ENCODE results near the gene CMTM1.
A peak's percentile ranks its signal among the peaks of the same experiment; 100 is the strongest.
"Not testable (repeated sequence)": the region's sequence is repeated elsewhere in the genome, so short reads cannot be mapped to it uniquely, and the experiment has no call there.

CMTM1 gene

DNA sequence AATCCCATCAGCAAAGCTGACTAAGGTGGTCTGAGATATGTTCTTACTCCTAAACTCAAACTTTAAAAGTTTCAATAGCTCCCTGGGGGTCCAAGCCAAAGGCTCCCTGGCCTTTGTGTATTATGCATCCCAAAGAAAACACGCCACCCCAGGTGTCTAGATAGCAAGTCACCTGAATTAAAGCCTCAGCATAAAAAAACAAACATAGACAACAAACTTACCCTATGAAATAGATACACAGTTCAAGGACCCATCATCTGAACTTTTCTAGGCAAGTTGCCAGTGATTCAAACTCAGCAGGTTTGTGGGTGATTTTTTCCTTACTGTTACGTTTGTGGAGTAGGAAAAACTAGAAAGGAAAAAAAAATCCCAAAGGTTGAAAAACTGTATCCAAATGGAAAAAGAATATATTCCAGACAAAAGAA is 50.8 kb downstream of the CMTM1 start:
- DNase-seq, result no peak

- DNase-seq, result no peak
Measured at GRCh38 chr16:66617728-66618127, 51.5 kb downstream of the CMTM1 start.

- no peak for DNase-seq
Measured at GRCh38 chr16:66618588-66619375, 52.5 kb downstream of the CMTM1 start.

DNA sequence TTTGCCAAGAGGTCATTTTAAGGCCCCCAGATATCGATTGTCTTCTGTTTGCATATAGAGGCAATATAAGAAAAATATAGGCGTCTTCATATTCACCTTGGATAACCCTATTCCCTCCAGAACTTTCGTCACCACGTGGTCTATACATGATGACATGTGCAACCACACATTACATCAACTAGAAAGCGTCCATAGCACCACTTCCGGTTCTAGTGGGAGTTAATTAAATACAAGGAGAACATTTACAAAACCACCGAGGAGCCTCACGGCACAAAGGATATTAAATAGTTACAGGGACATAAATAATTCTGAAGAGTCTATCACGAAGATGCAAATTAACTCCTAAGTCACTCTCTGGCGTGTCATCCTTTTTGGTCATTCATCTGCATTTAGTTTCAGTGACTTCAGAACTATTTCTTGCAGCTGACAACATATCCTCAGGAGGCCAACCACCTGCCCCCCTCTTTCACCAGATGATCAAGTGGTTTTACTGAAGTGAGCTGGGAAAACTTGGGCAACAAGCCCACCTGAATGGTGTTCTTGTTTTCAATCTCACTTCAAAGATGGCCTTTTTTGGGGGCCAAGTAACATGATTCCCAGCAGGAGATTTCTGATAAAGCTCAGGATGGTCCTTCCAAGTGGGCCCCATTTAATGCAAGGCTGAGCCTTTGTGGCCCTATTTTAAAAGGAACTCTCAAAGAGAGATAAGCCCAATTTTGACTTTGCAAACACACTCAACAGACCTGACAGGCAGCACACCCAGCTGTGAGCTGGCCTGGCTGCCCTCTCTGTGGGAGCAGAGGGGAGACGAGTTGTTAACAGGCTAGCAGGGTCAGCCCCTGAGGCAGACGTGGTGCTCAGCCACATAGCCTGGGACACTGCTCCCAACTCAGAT is 53.5 kb downstream of the CMTM1 start:
- no peak for DNase-seq

- DNase-seq, result no peak
Measured at GRCh38 chr16:66620429-66620795, 54.2 kb downstream of the CMTM1 start.

GRCh38 chr16:66621973-66622372 is 55.7 kb downstream of the CMTM1 start:
- DNase-seq, result no peak

DNA sequence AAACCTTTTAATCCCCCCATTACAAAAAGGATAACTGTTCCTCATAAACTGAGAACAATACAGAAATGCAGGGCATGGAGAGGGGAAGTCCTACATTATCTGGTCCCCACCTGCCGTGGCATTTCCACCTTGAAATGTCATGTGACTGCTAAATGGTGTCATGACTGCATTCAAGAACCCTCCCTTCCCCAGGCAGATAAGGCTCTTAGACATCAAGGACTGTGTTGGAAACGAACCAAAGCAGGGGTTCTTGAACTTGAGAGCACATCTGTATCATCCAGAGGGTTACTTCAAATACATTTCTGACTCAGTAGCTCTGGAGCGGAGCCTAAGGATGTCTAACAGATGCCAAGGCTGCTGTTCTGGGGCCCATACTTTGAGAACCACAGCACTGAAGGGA is 56.6 kb downstream of the CMTM1 start:
- DNase-seq, result peak; percentile 15

DNA sequence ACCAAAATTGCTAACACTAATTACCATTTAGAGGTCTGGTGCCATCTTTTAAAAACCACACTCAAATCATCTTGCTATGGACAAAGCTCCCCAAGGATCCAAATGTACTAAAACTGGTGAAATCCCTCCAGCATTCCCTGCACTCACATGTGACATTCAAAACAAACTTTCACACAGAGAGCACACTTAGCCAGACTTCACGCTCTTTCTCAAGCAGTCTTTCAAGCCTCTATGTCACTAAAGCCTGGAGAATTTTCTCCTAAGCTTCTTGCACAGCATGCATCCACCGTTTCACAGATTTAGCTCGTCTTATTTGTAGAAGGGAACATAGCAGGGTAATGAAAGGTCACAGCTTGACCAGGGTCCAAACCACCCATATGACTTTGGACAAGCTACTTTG is 57.5 kb downstream of the CMTM1 start:
- DNase-seq, result no peak

- DNase-seq, result not testable (repeated sequence)
Measured at GRCh38 chr16:66627611-66628378, 61.6 kb downstream of the CMTM1 start.

All from NCI-H2029 treated with DMSO at 0.1 percent for 48 hours (cell line).